ENCODE data around the gene IGF2BP2.

GRCh38 chr3:185646382-185647133 is 178.3 kb downstream of the IGF2BP2 start:
- TF ChIP-seq CTCF (IDR thresholded peaks at IDR 0.05), result no peak
- TF ChIP-seq EZH2phosphoT487 (IDR thresholded peaks at IDR 0.05), result no peak
